Left ventricle myocardium superior (tissue), 1 donor: ENCODE data around the gene PRKD3. TPM values are rescaled to one million over a fixed set of nuclear protein-coding genes. Genes with fewer than 3 reads are reported as not detected.
A peak's percentile ranks its signal among the peaks of the same experiment; 100 is the strongest.

Experiments
- ATAC-seq: fragments of 200-7000 bp; cut with Tn5 transposase; one replicate; pipeline ENCODE4 v1.9.1; 2020; ENCODE audit warnings: mild to moderate bottlenecking, moderate library complexity
- DNase-seq: peaks from one replicate; pipeline ENCODE4 v3.0.0-alpha.2; 2020
- intact Hi-C: fragments of 100-400 bp; cut with micrococcal nuclease; formaldehyde crosslinking; loops from one replicate; pipeline ENCODE4 v1.11.0; 2022
- long read RNA-seq: library from polyadenylated mRNA; unstranded; transcript quantifications from one replicate; pipeline ENCODE4 v2.0.0, GENCODE V29; 2021
- total RNA-seq: library from RNA; stranded (reverse); fragmentation: NEBNext Ultra II Directional; extraction: Animal tissue kit (Norgen Biotek cat#: 25700); gene quantifications from one replicate; pipeline ENCODE4 v1.2.1, GENCODE V29; 2021
- donor health status: DM: no; HTN: yes; CAD: no; lungs with severe emphysema.

The PRKD3 gene
- total RNA-seq: 12.8 TPM
- long read RNA-seq, partial matches to known transcripts: 1 of 6 reads
- long read RNA-seq, other reads (novel, unspliced or antisense): 5 of 6 reads

DNA sequence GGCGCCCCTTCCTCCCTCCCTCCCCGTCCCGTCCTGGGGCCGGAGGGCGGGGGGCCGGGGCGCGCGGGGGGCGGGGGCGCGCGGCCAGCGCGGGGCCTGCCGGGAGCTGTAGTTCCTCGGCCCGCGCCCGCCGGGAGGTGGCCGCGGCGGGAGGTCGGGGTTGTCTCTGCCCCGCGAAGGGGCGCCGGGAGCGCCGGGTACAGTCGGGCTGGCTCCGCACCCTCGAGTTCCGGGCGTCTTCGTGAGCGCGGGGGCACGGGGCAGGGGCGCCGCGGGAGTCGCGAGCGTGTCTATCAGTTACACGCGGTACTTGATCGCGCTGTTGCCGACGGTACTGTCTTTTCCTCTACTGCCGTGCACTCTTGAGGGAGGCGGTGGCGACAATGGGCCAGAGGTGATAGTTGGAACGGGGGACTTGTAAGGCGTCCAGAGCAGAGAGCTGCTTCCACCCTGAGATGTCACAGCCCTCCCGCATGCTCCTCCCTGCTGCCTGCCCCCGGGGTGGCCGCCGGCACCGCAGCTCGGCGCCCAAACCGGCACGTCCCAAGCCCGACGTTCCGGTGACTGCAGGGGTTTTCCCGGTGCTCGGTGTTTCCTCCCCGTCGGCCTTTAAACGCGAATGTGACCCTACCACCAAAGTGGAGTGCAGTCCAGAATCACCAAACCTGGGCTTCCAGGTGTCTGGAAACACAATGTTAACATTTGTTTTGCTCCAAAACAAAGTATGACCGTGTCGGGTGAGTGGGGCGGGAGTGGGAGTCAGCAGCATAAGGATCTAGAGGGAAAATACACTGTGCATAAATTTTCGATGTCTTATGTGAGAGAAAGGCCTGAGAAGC is at the start of gene PRKD3:
Gene PRKD3, minus strand, starts transcription at position 48 of the 839 bp plus-strand sequence. CDS start 8,309 bp downstream, outside the sequence.
- peak; percentile 94 for ATAC-seq
- DNase-seq: no peak
- intact Hi-C loops: no loop called here

GRCh38 chr2:37372000-37372399 is 47.4 kb upstream of the PRKD3 start:
- ATAC-seq: no peak
- intact Hi-C loops: no loop called here
- no peak for DNase-seq

- DNase-seq: no peak
- intact Hi-C loops: no loop called here
- ATAC-seq: no peak
These were observed 46.0 kb upstream of the PRKD3 start for GRCh38 chr2:37370666-37371065.

GRCh38 chr2:37367984-37368383 is 43.4 kb upstream of the PRKD3 start:
- DNase-seq: no peak
- ATAC-seq: no peak
- intact Hi-C loops: no loop called here

GRCh38 chr2:37367310-37367709 is 42.7 kb upstream of the PRKD3 start:
- DNase-seq (no peak), ATAC-seq (no peak)
- intact Hi-C loops: no loop called here

GRCh38 chr2:37366773-37367172 is 42.1 kb upstream of the PRKD3 start:
- ATAC-seq: no peak

DNA sequence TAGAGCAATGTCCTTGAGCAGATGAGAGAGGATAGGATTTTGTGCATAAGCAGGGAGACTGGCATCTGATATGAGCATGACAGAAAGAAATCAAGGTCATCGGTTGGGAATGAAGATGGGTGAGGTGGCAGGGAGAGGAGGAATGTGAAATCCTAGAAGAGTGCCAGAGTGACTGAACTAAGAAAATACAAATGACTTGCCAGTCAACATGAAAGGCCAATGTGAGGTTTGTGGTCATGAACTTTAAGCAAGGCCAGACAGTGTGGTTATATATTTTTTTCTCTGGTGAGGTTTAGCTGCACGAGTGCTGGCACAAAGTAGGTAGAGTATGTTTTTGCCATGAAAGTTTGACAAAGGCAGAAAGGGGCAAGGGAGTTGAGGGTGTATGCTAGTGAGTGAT is 41.0 kb upstream of the PRKD3 start:
- intact Hi-C loops: no loop called here
- no peak for ATAC-seq

More at GRCh38 chr2:37366773-37367172, 42.1 kb upstream of the PRKD3 start:
- intact Hi-C loops: no loop called here
- DNase-seq: no peak

GRCh38 chr2:37364351-37364750 is 39.7 kb upstream of the PRKD3 start:
- no peak for ATAC-seq

More for the DNA sequence above, 41.0 kb upstream of the PRKD3 start:
- no peak for DNase-seq

DNA sequence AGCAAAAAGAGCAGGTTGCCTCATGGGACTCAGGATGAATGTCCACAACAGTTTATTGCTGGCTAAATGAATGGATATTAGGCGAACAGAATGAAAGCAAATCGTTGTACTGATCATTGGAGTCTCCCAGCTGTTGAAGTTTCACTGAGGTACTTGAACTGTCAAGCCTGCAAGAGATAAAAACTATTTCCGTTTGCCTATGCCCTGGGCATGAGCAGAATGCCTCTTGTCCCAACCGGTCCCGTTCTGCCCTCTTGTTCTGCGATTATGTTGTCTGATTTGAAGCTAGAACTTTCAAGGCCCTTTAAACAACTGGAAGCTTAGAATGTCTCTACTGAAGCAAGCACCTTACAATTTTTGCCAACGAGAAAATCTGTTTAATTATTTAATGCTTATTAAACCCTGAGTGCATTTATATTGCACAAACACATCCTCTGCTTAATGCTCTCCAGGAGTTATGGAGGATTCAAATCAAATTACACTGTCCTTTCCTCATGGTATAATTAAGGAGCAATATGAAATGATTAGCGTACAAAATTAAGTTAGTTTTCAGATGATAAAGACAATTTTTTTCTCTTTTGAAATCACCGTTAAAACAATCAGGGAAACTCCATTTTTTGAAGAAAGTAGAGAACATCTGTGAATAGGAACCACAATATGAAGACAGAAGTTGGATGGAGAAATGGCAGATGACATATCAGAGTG is 37.5 kb upstream of the PRKD3 start:
- intact Hi-C loops: no loop called here
- ATAC-seq (peak; percentile 21), DNase-seq (no peak)

More at GRCh38 chr2:37364351-37364750, 39.7 kb upstream of the PRKD3 start:
- DNase-seq: no peak
- intact Hi-C loops: no loop called here

DNA sequence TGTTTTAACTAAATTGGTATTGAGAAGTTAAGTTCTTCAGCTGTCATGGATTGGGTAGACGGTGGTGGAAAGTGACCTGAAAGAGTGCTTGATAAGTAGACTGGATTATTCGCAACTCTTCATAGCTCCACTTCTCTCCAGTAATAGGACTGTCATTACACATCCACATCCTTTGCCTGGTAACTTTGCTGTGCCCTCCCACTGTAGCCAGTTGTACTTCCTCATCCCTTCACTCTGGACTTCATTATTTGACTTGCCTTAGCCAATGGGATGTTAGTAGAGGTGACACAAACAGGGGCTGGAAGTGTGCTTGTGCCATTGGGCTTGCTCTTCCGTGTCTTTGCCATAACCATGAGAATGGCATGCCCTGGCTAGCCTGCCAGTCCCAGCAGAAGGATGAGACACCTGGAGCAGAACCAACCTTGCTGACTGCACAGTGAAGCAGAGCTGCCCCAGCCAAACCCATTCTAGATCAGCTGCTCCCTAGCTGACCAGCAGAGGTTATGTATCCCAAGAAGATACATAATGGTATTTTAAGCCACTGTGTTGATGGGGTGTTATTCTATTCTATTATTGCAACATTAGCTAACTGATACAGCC is 36.7 kb upstream of the PRKD3 start:
- intact Hi-C loops: no loop called here
- DNase-seq (no peak), ATAC-seq (no peak)

GRCh38 chr2:37358466-37358865 is 33.8 kb upstream of the PRKD3 start:
- DNase-seq: no peak
- no peak for ATAC-seq
- intact Hi-C loops: no loop called here

DNA sequence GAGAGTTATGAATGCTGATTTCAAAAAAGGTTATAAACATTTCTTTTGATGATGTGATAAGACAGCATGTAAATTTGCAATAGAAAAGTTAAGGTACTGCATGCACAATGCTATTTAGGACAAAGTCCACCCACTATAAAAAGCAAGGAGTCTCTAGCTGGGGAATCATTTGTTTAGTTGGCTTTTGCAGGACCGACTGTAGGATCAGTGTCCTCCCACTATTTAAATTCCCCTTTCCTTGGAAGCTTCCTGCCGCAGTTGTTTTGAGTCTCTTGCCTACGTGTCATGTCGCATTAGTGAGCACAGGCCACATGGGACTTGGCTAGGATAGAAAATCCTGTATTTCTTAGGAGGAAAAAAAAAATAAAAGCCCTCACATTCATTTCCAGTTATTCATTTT is 32.9 kb upstream of the PRKD3 start:
- ATAC-seq (no peak), DNase-seq (no peak)
- intact Hi-C loops: no loop called here

DNA sequence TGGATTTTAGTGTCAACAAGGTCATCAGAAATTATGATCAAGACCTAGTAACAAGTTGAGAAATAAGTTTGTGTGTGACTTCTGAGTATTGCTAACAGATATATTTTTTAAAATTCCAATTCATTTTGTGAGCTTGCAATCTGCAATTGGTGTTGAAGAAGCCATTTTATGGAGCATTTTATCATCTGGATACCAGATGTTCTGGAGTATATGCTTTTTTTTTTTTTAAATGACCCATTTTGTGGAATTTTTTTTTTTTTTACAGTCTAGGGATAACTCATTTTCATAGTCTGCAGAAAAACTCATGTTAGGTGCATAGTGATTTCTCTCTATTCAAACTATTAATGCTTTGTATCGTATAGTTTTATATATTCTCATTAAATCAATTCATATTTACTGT is 32.4 kb upstream of the PRKD3 start:
- DNase-seq: no peak
- no peak for ATAC-seq
- intact Hi-C loops: no loop called here

GRCh38 chr2:37356299-37356698 is 31.7 kb upstream of the PRKD3 start:
- DNase-seq: no peak
- ATAC-seq: no peak
- intact Hi-C loops: no loop called here

- no peak for DNase-seq
- no peak for ATAC-seq
- intact Hi-C loops: no loop called here
These were observed 31.1 kb upstream of the PRKD3 start for GRCh38 chr2:37355735-37356134.

DNA sequence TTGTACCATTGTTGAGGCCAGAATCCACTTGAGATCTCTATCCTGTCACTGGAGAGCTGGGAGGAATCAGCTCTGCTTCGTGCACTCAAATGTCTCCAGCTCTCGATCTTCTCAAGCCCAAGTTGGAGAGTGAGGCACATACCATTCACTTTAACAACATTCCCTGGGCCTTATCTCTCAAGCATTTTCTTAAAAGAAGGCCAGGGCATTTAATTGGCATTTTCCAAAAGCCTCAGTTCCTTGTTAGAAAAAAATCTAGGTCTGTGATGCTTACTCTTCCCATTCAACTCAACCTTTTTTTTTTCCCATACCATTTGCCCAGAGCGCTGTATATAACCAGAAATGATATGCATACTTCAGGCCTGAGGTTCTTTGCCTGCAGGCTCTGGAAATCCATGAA is 29.9 kb upstream of the PRKD3 start:
- intact Hi-C loops: no loop called here
- DNase-seq (no peak), ATAC-seq (no peak)

- no peak for DNase-seq
- intact Hi-C loops: no loop called here
- no peak for ATAC-seq
These were observed 25.4 kb upstream of the PRKD3 start for GRCh38 chr2:37350034-37350433.

DNA sequence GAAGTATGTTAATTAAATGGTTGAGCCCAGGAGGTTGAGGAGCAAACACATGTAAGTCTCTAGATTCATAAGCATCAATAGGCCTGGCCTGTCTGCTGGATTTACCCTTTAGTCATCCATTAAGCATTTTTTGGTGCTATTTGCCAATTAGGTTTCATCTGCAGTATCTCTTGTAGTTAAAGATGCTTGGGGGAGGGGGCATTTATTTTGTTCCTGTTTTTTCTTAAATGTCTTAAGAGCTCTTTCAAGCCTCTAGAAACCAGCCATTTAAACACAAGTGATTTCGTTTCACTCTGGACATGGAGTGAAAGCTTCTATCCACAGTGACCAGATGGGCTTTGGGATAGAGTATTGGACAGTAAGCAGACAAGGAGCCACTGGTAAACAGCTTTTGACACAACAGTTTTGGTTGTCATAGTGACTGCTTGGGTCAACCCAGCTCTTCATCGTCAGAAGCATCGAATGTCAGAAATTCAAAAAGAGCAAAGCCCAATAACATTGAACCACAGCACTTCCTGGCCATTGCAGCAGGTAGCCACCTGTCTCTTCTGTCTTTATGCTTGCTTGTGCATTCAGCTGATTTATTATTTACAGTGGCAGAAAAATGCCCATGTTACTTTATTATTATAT is 24.7 kb upstream of the PRKD3 start:
- no peak for ATAC-seq
- DNase-seq: no peak
- intact Hi-C loops: no loop called here

GRCh38 chr2:37348155-37348554 is 23.5 kb upstream of the PRKD3 start:
- intact Hi-C loops: no loop called here
- no peak for DNase-seq
- no peak for ATAC-seq
